Left ventricle myocardium inferior (tissue), 1 donor: ENCODE data around the gene ADIPOR1. TPM values are rescaled to one million over a fixed set of nuclear protein-coding genes. Genes with fewer than 3 reads are reported as not detected.
"Not testable (repeated sequence)": the region's sequence is repeated elsewhere in the genome, so short reads cannot be mapped to it uniquely, and the experiment has no call there.

Experiments used
- DNase-seq: peaks from one replicate; pipeline ENCODE4 v3.0.0-alpha.2; 2020
- H3K27ac ChIP-seq: fragments of 200-600 bp; replicated peaks from 2 replicates; pipeline ENCODE4 v1.8.0; 2021
- H3K27me3 ChIP-seq: fragments of 200-600 bp; 2 replicates; pipeline ENCODE4 v1.8.0; 2021; ENCODE audit warnings: low read depth
- H3K36me3 ChIP-seq: fragments of 200-600 bp; 2 replicates; pipeline ENCODE4 v1.8.0; 2021
- H3K4me1 ChIP-seq: fragments of 200-600 bp; 2 replicates; pipeline ENCODE4 v1.8.0; 2021
- H3K4me3 ChIP-seq: fragments of 200-600 bp; 2 replicates; pipeline ENCODE4 v1.8.0; 2021; ENCODE audit warnings: mild to moderate bottlenecking, moderate library complexity
- H3K9me3 ChIP-seq: fragments of 200-600 bp; replicated peaks from 2 replicates; pipeline ENCODE4 v1.8.0; 2021
- intact Hi-C: fragments of 100-400 bp; cut with micrococcal nuclease; formaldehyde crosslinking; loops from one replicate; pipeline ENCODE4 v1.11.0; 2022
- total RNA-seq: library from RNA; stranded (reverse); fragmentation: NEBNext Ultra II Directional; extraction: Animal tissue kit (Norgen Biotek cat#: 25700); gene quantifications from one replicate; pipeline ENCODE4 v1.2.1, GENCODE V29; 2021
- TF ChIP-seq, protein P1 (sequence below): fragments of 200-600 bp; IDR thresholded peaks from 2 replicates; pipeline ENCODE4 v1.8.0; 2021; ENCODE audit warnings: antibody characterized with exemption, mild to moderate bottlenecking, borderline replicate concordance
- donor health status: DM: no; HTN: yes; CAD: no; lungs with severe emphysema.

The ADIPOR1 gene
- total RNA-seq, 1 donor from 2014 or later: 87.0 TPM

DNA sequence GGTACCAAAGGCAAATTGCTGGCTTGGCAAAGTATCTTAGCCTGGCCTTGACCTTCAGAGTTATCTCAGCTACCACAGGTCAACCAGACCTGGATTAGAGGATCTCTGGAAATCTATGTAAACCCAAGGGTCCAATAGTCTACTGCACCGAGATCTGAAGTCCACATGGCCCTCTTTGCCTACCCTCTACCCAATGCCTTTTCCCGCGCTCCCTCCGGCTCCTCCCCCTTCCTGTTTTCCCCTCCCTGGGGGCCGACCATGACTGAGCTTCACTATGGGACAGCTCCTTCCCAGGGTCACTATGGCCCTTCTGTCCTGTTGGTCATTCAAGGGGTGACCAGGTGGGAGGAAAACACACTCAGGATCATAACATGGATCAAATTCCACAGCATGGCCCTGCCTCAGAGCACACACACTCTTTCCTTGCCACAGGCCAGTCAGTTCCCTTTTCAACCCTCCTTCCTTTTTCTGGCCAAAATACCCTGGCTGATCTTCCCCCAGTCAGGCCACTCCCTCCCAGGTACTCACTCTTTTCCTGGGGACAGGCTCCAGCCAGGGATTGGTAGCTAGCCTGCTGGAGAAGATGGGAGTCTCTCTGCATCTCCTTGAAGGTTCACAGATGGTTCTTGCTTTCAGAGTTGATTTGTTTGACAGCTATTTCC, 29.9 kb upstream of the ADIPOR1 start:
- Histone ChIP-seq H3K4me3 (no peak overlapping the region), H3K27me3 (peaks cover 41% of the 10 kb centered on the region), H3K36me3 (no peaks in the 10 kb centered on the region), H3K27ac (no peak overlapping the region), H3K4me1 (no peaks in the 10 kb centered on the region), H3K9me3 (no peaks in the 10 kb centered on the region)
- intact Hi-C loops: no loop called here
- TF ChIP-seq, protein P1, sequence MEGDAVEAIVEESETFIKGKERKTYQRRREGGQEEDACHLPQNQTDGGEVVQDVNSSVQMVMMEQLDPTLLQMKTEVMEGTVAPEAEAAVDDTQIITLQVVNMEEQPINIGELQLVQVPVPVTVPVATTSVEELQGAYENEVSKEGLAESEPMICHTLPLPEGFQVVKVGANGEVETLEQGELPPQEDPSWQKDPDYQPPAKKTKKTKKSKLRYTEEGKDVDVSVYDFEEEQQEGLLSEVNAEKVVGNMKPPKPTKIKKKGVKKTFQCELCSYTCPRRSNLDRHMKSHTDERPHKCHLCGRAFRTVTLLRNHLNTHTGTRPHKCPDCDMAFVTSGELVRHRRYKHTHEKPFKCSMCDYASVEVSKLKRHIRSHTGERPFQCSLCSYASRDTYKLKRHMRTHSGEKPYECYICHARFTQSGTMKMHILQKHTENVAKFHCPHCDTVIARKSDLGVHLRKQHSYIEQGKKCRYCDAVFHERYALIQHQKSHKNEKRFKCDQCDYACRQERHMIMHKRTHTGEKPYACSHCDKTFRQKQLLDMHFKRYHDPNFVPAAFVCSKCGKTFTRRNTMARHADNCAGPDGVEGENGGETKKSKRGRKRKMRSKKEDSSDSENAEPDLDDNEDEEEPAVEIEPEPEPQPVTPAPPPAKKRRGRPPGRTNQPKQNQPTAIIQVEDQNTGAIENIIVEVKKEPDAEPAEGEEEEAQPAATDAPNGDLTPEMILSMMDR: no peak
- DNase-seq: no peak

- DNase-seq: no peak
- Histone ChIP-seq H3K4me1 (no peaks in the 10 kb centered on the region), H3K27me3 (peaks cover 38% of the 10 kb centered on the region), H3K9me3 (no peaks in the 10 kb centered on the region), H3K36me3 (no peaks in the 10 kb centered on the region), H3K4me3 (no peak overlapping the region), H3K27ac (no peak overlapping the region)
- TF ChIP-seq, protein P1: no peak
- intact Hi-C loops: no loop called here
These were observed 29.1 kb upstream of the ADIPOR1 start for GRCh38 chr1:202987255-202987654.

DNA sequence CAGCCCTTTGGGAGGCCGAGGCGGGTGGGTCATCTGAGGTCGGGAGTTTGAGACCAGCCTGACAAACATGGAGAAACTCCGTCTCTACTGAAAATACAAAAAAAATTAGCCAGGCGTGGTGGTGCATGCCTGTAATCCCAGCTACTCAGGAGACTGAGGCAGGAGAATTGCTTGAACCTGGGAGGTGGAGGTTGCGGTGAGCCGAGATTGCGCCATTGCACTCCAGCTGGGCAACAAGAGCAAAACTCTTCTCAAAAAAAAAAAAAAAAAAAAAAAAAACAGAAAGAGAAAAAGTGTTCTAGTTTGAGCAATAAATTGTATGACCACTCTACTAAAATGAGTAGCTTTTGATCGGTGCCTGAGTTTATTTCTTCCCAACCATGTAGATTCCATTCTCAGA, 28.0 kb upstream of the ADIPOR1 start:
- H3K4me1 ChIP-seq, H3K36me3 ChIP-seq, H3K27ac ChIP-seq, DNase-seq, intact Hi-C loops, H3K4me3 ChIP-seq, H3K9me3 ChIP-seq: not testable (repeated sequence)
- H3K27me3 ChIP-seq: peaks cover 30% of the 10 kb centered on the region

DNA sequence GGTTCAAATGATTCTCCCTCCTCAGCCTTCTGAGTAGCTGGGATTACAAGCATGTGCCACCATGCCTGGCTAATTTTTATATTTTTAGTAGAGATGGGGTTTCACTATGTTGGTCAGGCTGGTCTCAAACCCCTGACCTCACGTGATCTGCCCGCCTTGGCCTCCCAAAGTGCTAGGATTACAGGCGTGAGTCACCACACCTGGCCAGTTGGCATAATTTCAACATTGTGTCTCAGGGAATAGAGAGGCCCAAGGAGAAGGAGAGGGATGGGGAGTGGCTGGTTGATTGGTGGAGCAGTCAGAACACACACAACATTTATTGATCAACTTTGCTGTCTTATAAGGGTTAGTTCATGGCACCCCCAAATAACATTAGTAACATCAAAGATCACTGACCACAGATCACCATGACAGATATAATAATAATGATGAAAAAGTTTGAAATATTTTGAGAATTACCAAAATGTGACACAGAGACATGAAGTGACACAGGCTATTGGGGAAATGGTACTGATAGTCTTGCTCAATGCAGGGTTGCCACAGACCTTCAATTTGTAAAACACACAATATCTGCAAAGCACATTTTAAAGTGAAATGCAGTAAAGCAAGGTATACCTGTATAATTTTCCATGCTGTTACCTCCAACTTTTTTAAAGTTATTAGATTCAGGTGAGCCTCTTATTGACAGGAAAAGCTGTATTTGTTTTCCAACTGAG, 24.8 kb upstream of the ADIPOR1 start:
- TF ChIP-seq, protein P1: no peak
- Histone ChIP-seq H3K9me3 (no peaks in the 10 kb centered on the region), H3K27me3 (peaks cover 38% of the 10 kb centered on the region), H3K27ac (no peak overlapping the region), H3K36me3 (no peaks in the 10 kb centered on the region), H3K4me3 (no peak overlapping the region), H3K4me1 (no peaks in the 10 kb centered on the region)
- intact Hi-C loops: no loop called here
- DNase-seq: no peak

GRCh38 chr1:202981939-202982338, 23.8 kb upstream of the ADIPOR1 start:
- TF ChIP-seq, protein P1: no peak
- Histone ChIP-seq H3K36me3 (no peaks in the 10 kb centered on the region), H3K27ac (no peak overlapping the region), H3K27me3 (peaks cover 40% of the 10 kb centered on the region), H3K4me3 (no peak overlapping the region), H3K9me3 (no peaks in the 10 kb centered on the region), H3K4me1 (no peaks in the 10 kb centered on the region)
- no peak for DNase-seq
- intact Hi-C loops: no loop called here

DNA sequence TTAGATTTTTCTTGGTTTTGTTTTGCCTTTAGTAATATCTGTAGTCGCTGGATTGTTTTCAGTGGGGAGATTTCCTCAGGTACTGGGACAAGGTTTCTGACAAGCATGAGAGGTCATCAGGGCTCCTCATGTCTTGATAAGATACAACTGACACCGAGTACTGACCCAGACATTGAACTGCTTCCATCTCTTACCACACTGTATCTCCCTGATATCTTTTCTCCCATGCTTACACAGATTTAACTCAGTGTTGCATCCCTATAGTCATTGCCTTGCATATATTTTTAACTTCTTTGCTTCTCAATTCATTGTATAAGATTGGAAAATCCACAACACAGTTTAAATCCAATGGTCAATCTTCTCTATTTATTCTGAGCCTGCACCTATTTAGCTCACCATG, 21.3 kb upstream of the ADIPOR1 start:
- Histone ChIP-seq H3K4me1 (no peaks in the 10 kb centered on the region), H3K27me3 (peaks cover 50% of the 10 kb centered on the region), H3K36me3 (no peaks in the 10 kb centered on the region), H3K4me3 (no peak overlapping the region), H3K9me3 (no peaks in the 10 kb centered on the region), H3K27ac (no peak overlapping the region)
- TF ChIP-seq, protein P1: no peak
- intact Hi-C loops: no loop called here
- no peak for DNase-seq
